Tibial artery (tissue), 4 donors: ENCODE measurements around the gene SCAMP4.

ENCODE experiments used
- DNase-seq, 2 donors: peaks; one replicate each; pipeline ENCODE4 v3.0.0-alpha.2; 2019
- H3K27ac ChIP-seq, 2 donors: fragments of 200-600 bp; sonication (generic) in 1 of 2; 1 replicate in 1 of 2; 2 replicates in 1 of 2; pipeline ENCODE4 v1.5.1; 2018 to 2019; ENCODE audit warnings: mild to moderate bottlenecking in 1 of 2
- H3K27me3 ChIP-seq, 2 donors: fragments of 200-600 bp; sonication (generic) in 1 of 2; one replicate each; pipeline versions ENCODE4 v1.5.1 to v1.6.0; 2016 to 2019
- H3K36me3 ChIP-seq, 3 donors: fragments of 200-600 bp; sonication (generic) in 2 of 3; one replicate each; pipeline ENCODE4 v1.5.1; 2016 to 2019; ENCODE audit warnings: mild to moderate bottlenecking in 2 of 3
- H3K4me1 ChIP-seq, 4 donors: fragments of 200-600 bp; sonication (generic) in 2 of 4; 1 replicate in 3 of 4; 2 replicates in 1 of 4; pipeline ENCODE4 v1.5.1; 2016 to 2019
- H3K4me3 ChIP-seq, 2 donors: fragments of 200-600 bp; sonication (generic) in 1 of 2; 1 replicate in 1 of 2; 2 replicates in 1 of 2; pipeline ENCODE4 v1.5.1; 2018 to 2019; ENCODE audit warnings: mild to moderate bottlenecking in 2 of 2
- H3K9me3 ChIP-seq, 3 donors: fragments of 200-600 bp; sonication (generic) in 1 of 3; one replicate each; pipeline ENCODE4 v1.5.1; 2016 to 2019
- intact Hi-C: fragments of 100-400 bp; cut with DNase I; formaldehyde crosslinking; loops from one replicate; pipeline ENCODE4 v1.15.0; 2023; ENCODE audit warnings: low total_unique reads
- TF ChIP-seq, protein P1 (sequence below), 2 experiments: fragments of 200-600 bp in 1 of 2; fragments of 450-650 bp in 1 of 2; IDR thresholded peaks; one replicate each; pipeline ENCODE4 v1.5.1; 2017 to 2019; ENCODE audit warnings: antibody characterized with exemption in 2 of 2, mild to moderate bottlenecking in 1 of 2, moderate library complexity in 1 of 2

The SCAMP4 gene

DNA sequence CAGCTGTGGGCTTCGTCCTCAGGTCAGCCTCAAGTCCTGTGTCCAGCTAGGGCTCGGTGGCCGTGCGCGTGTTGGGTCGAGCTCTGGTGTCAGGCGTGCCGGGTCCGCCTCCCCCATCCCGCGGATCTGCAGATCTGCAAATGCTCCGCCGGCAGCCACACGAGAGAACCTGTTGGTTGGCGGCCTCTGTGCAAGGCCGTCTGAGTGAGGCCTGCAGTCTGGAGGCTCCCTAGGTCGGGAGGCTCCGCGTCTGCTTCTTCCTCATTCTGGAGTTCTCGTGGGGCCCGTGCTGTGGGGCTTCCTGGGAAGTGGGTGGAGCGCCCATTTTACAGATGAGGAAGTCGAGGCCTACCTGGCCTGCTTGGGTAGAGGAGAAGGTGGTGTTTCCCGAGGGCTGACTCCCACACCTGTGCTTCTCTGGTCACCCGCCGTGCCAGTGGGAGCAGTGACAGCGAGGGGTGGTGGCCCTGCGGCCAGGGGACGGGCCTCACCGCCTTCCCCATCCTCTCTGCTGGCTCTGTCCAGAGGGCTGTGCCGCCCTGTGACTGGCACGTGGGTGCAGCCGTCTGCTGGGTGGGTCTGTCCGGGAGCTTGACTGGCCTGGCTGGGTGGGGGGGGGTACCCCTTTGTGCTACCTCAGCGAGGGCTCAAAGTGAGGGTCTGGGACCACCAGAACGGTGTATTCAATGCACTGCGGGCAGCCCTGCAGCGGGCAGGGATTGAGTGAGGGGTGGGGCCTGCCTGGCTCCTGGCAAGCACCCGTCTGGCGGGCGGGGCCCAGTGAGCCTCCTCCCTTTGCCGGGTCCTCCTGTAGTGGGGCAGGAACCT lies 39.1 kb downstream of the SCAMP4 start:
- TF ChIP-seq, protein P1, sequence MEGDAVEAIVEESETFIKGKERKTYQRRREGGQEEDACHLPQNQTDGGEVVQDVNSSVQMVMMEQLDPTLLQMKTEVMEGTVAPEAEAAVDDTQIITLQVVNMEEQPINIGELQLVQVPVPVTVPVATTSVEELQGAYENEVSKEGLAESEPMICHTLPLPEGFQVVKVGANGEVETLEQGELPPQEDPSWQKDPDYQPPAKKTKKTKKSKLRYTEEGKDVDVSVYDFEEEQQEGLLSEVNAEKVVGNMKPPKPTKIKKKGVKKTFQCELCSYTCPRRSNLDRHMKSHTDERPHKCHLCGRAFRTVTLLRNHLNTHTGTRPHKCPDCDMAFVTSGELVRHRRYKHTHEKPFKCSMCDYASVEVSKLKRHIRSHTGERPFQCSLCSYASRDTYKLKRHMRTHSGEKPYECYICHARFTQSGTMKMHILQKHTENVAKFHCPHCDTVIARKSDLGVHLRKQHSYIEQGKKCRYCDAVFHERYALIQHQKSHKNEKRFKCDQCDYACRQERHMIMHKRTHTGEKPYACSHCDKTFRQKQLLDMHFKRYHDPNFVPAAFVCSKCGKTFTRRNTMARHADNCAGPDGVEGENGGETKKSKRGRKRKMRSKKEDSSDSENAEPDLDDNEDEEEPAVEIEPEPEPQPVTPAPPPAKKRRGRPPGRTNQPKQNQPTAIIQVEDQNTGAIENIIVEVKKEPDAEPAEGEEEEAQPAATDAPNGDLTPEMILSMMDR (IDR thresholded peaks at IDR 0.05) = no peak
- Histone ChIP-seq H3K4me1 (peaks cover 4 to 43% (median 26%) of the 10 kb centered on the region in 4 donors), H3K27ac (no peak overlapping the region), H3K27me3 (no peaks in the 10 kb centered on the region), H3K36me3 (peaks cover 0 to 6% (median 0%) of the 10 kb centered on the region in 3 donors), H3K9me3 (no peaks in the 10 kb centered on the region), H3K4me3 (no peak overlapping the region)
- DNase-seq = no peak
- intact Hi-C loops = no loop called here

DNA sequence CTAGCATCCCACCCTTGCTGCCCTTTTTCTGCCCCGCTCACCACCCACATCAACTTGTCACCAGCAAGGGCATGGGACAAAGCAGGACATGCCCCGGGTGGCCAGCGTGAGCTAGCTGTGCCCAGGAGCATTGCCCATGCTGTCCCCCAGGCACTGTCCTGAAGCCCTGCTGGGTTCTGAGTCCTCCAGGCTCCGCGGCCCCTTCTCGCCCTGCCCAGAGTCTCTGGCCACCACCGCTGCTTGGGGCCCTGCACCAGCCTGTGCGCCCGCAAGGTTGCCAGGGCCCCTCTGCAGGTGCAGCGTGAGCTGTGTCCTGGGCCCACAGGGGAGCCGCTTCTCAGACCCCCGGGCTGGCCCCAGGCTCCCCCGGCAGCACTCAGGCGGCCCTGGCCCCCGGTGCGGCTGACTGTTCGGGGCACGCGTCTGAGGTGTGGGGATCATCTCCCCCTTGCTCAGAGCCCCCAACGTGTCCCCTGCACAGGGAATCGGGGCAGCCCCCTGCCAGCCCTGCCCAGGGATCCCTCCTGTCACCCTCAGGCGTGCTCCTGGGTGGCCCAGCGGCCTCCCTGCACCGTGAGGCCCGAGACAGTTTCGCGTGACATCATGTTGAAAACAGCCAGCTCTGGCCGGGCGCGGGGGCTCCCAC lies 39.8 kb downstream of the SCAMP4 start:
- Histone ChIP-seq H3K4me1 (peaks cover 4 to 36% (median 20%) of the 10 kb centered on the region in 4 donors), H3K36me3 (peaks cover 0 to 14% (median 0%) of the 10 kb centered on the region in 3 donors), H3K27me3 (no peaks in the 10 kb centered on the region), H3K9me3 (no peaks in the 10 kb centered on the region), H3K4me3 (no peak overlapping the region), H3K27ac (no peak overlapping the region)
- intact Hi-C loops = no loop called here
- no peak for DNase-seq
- TF ChIP-seq, protein P1 (IDR thresholded peaks at IDR 0.05) = no peak

DNA sequence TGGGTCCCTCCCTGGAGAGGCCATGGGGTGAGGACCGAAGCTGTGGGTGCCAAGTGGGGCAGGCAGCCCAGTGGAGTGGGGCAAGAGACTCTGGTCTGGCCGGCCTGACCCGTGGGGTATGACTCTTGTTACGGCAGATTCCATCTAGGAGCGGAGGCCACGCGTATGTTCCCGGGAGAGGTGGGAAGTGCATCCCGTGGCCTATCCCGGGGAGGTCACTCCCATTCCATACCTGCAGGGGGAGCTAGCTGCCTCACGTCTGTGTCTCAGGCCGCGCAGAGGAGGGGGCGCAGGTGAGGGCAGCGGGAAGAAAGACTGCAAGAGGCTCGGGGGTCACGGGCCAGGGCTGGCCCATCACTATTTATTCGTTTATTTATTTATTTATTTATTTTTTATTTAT lies 40.7 kb downstream of the SCAMP4 start:
- no peak for DNase-seq
- Histone ChIP-seq H3K4me3 (no peak overlapping the region), H3K4me1 (peaks cover 4 to 35% (median 20%) of the 10 kb centered on the region in 4 donors), H3K36me3 (peaks cover 0 to 20% (median 0%) of the 10 kb centered on the region in 3 donors), H3K27me3 (no peaks in the 10 kb centered on the region), H3K27ac (no peak overlapping the region), H3K9me3 (no peaks in the 10 kb centered on the region)
- intact Hi-C loops = no loop called here
- TF ChIP-seq, protein P1 (IDR thresholded peaks at IDR 0.05) = peak; percentile 31 to 46

DNA sequence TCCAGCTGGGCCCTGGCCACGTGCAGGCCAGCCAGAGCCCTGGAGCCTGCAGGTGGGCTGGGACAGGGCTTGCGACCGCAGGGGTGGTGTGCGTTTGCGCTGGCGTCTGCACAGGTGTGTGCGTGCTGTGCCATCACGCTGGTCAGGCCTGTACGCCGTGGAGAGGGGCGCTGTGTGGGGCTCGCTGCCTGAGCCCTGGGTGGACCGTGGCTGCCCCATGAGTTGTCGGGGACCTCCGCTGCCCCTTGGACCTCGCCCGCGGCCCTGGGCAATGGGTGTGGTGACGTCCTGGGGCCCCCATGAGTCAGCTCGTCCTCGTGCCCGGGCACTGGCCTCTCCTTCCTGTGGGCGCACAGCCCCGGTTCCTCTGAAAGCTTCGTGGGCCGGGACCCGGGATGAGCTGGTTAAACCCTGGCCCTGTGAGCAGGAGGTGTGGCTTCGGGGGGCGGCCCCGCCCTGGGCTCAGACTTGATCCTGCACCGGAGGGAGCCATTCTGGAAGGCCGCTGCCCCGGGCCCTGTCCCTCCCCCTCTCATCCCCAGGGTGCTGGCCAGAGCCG lies 42.5 kb downstream of the SCAMP4 start:
- no peaks in the 10 kb centered on the region for H3K27me3 ChIP-seq
- H3K4me3 ChIP-seq = no peak overlapping the region
- peaks cover 2 to 28% (median 15%) of the 10 kb centered on the region in 4 donors for H3K4me1 ChIP-seq
- H3K27ac ChIP-seq = no peak overlapping the region
- intact Hi-C loops = loop anchor here (1.0 kb wide), 1 partner anchor 64 kb away; no protein-coding TSS in a partner anchor
- TF ChIP-seq, protein P1 (IDR thresholded peaks at IDR 0.05) = no peak
- DNase-seq = no peak
- H3K36me3 ChIP-seq = peaks cover 0 to 29% (median 0%) of the 10 kb centered on the region in 3 donors
- H3K9me3 ChIP-seq = no peaks in the 10 kb centered on the region

DNA sequence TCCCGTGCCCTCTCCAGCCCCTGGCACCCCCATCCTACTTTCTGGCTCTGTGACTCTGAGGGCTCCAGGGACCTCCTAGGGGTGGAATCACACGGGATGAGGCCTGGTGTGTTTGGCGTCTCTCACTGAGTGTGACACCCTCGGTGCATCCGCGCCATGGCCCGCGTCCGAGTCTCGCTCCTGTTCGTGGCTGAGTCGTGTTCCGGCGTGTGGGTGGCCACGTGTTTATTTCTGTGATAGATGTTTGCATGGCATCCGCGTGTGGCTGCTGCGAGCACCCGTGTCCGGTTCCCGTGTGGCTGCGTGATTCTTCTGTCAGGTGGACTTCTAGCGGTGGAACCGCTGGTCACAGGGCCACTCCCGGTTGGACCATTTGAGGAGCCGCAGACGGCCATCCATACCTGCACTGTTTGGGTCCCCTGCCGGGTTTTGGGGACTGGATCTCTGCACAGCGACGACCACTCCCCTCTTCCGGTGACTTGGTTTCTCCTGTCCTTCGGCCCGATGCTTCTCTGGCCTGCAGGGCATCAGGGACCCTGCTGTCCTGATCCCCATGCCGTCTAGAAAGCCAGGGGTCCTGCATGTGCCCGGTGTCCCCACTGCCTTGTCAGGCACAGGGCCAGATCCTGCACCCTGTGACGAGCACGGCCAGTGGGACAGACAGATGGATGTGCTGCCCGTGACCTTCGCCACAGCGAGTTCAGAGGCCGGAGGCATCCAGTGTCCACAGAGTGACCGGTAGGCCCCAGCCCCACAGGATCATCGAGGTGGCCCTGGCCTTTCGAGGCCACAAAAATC lies 44.3 kb downstream of the SCAMP4 start:
- Histone ChIP-seq H3K9me3 (no peaks in the 10 kb centered on the region), H3K4me3 (no peak overlapping the region), H3K27me3 (no peaks in the 10 kb centered on the region), H3K27ac (no peak overlapping the region), H3K36me3 (peaks cover 0 to 45% (median 0%) of the 10 kb centered on the region in 3 donors), H3K4me1 (peaks cover 0 to 11% (median 4%) of the 10 kb centered on the region in 4 donors)
- DNase-seq = no peak
- TF ChIP-seq, protein P1 (IDR thresholded peaks at IDR 0.05) = no peak
- intact Hi-C loops = no loop called here
